Tibial artery (tissue), 4 donors: ENCODE results near the gene SON.

Source experiments
- DNase-seq, 2 donors: peaks; one replicate each; pipeline ENCODE4 v3.0.0-alpha.2; 2019
- H3K27ac ChIP-seq, 2 donors: fragments of 200-600 bp; sonication (generic) in 1 of 2; 1 replicate in 1 of 2; 2 replicates in 1 of 2; pipeline ENCODE4 v1.5.1; 2018 to 2019; ENCODE audit warnings: mild to moderate bottlenecking in 1 of 2
- H3K27me3 ChIP-seq, 2 donors: fragments of 200-600 bp; sonication (generic) in 1 of 2; one replicate each; pipeline versions ENCODE4 v1.5.1 to v1.6.0; 2016 to 2019
- H3K36me3 ChIP-seq, 3 donors: fragments of 200-600 bp; sonication (generic) in 2 of 3; one replicate each; pipeline ENCODE4 v1.5.1; 2016 to 2019; ENCODE audit warnings: mild to moderate bottlenecking in 2 of 3
- H3K4me1 ChIP-seq, 4 donors: fragments of 200-600 bp; sonication (generic) in 2 of 4; 1 replicate in 3 of 4; 2 replicates in 1 of 4; pipeline ENCODE4 v1.5.1; 2016 to 2019
- H3K4me3 ChIP-seq, 2 donors: fragments of 200-600 bp; sonication (generic) in 1 of 2; 1 replicate in 1 of 2; 2 replicates in 1 of 2; pipeline ENCODE4 v1.5.1; 2018 to 2019; ENCODE audit warnings: mild to moderate bottlenecking in 2 of 2
- H3K9me3 ChIP-seq, 3 donors: fragments of 200-600 bp; sonication (generic) in 1 of 3; one replicate each; pipeline ENCODE4 v1.5.1; 2016 to 2019
- CTCF ChIP-seq, 2 experiments: fragments of 200-600 bp in 1 of 2; fragments of 450-650 bp in 1 of 2; IDR thresholded peaks; one replicate each; pipeline ENCODE4 v1.5.1; 2017 to 2019; ENCODE audit warnings: antibody characterized with exemption in 2 of 2, mild to moderate bottlenecking in 1 of 2, moderate library complexity in 1 of 2
- intact Hi-C: fragments of 100-400 bp; cut with DNase I; formaldehyde crosslinking; loops from one replicate; pipeline ENCODE4 v1.15.0; 2023; ENCODE audit warnings: low total_unique reads

Gene SON

GRCh38 chr21:33510826-33511225 lies 32.0 kb upstream of the SON start:
- DNase-seq: no peak
- H3K36me3 ChIP-seq: peaks cover 40 to 90% (median 73%) of the 10 kb centered on the region in 3 donors
- intact Hi-C loops: no loop called here

DNA sequence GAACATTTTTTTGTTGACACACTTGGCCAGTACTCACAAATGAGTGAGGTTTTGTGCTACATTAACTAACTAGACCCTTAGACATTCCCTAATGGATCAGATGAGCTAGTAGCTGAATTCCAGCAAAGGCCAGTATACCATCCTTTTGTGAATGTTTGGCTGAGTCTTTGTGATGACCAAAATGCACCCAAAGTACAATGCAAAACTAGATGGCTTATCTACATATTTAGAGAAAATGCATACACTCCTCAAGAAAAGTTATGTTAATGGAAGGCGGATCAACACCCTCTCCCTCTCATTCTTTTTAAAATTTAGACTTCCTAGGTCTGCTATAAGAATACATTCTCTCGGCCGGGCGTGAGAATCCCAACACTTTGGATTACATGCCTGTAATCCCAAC lies 31.2 kb upstream of the SON start:
- no peak for DNase-seq
- no peak overlapping the region for H3K27ac ChIP-seq
- H3K36me3 ChIP-seq: peaks cover 48 to 94% (median 77%) of the 10 kb centered on the region in 3 donors
- no peak for TF ChIP-seq CTCF (IDR thresholded peaks at IDR 0.05)
- H3K4me1 ChIP-seq: no peaks in the 10 kb centered on the region
- H3K27me3 ChIP-seq: no peaks in the 10 kb centered on the region
- intact Hi-C loops: no loop called here
- H3K9me3 ChIP-seq: no peaks in the 10 kb centered on the region
- no peak overlapping the region for H3K4me3 ChIP-seq

More at GRCh38 chr21:33510826-33511225, 32.0 kb upstream of the SON start:
- no peak for TF ChIP-seq CTCF (IDR thresholded peaks at IDR 0.05)
- no peaks in the 10 kb centered on the region for H3K4me1 ChIP-seq
- no peak overlapping the region for H3K4me3 ChIP-seq
- H3K27me3 ChIP-seq: no peaks in the 10 kb centered on the region
- no peaks in the 10 kb centered on the region for H3K9me3 ChIP-seq
- no peak overlapping the region for H3K27ac ChIP-seq

GRCh38 chr21:33512481-33512880 lies 30.4 kb upstream of the SON start:
- no peak for DNase-seq
- Histone ChIP-seq H3K9me3 (no peaks in the 10 kb centered on the region), H3K4me1 (no peaks in the 10 kb centered on the region), H3K4me3 (no peak overlapping the region), H3K36me3 (peaks cover 56 to 95% (median 81%) of the 10 kb centered on the region in 3 donors), H3K27ac (no peak overlapping the region), H3K27me3 (no peaks in the 10 kb centered on the region)
- intact Hi-C loops: no loop called here
- no peak for TF ChIP-seq CTCF (IDR thresholded peaks at IDR 0.05)

- no peak overlapping the region for H3K4me3 ChIP-seq
- no peaks in the 10 kb centered on the region for H3K9me3 ChIP-seq
- H3K27ac ChIP-seq: no peak overlapping the region
- no peaks in the 10 kb centered on the region for H3K27me3 ChIP-seq
- H3K36me3 ChIP-seq: peaks cover 63 to 99% (median 87%) of the 10 kb centered on the region in 3 donors
- intact Hi-C loops: no loop called here
- no peak for TF ChIP-seq CTCF (IDR thresholded peaks at IDR 0.05)
- DNase-seq: no peak
- H3K4me1 ChIP-seq: no peaks in the 10 kb centered on the region
These were observed 28.6 kb upstream of the SON start for GRCh38 chr21:33514229-33514628.

GRCh38 chr21:33518899-33519298 lies 23.9 kb upstream of the SON start:
- Histone ChIP-seq H3K27me3 (no peaks in the 10 kb centered on the region), H3K4me1 (no peaks in the 10 kb centered on the region), H3K27ac (no peak overlapping the region), H3K4me3 (no peak overlapping the region), H3K36me3 (peaks cover 58 to 78% (median 67%) of the 10 kb centered on the region in 3 donors), H3K9me3 (no peaks in the 10 kb centered on the region)
- no peak for TF ChIP-seq CTCF (IDR thresholded peaks at IDR 0.05)
- intact Hi-C loops: no loop called here
- no peak for DNase-seq
